ENCODE measurements around the gene PHACTR4.
A peak's percentile ranks its signal among the peaks of the same experiment; 100 is the strongest.

Gene PHACTR4

DNA sequence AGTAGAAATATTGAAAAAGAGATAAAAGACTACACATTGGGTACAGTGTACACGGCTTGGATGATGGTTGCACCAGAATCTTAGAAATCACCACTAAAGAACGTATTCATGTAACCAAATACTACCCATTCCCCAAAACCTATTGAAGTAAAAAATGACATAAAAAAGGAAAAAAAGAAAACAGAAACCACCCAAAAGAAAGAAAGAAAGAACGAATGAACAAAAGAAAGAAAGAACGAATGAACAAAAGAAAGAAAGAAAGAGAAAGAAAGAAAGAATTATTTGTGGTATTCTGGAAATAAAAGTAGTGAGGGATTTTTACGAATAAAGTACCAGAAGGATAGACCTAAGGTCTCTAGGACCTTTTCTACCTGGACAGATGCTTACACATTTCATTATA is 42.1 kb downstream of the PHACTR4 start:
- Histone ChIP-seq H3K36me3 (ENCODE audit: control insufficient read depth, insufficient read depth, low read length, severe bottlenecking) (peaks cover 4% of the 10 kb centered on the region), H3K9ac (ENCODE audit: low read length) (no peak overlapping the region), H3K27me3 (replicated peaks; ENCODE audit: control insufficient read depth, insufficient read depth, low read length) (no peaks in the 10 kb centered on the region), H3K4me1 (ENCODE audit: control insufficient read depth, insufficient read depth, low read length) (no peaks in the 10 kb centered on the region), H3K4me3 (ENCODE audit: low read length) (no peak overlapping the region), H3K9me3 (ENCODE audit: control insufficient read depth, low read length) (no peaks in the 10 kb centered on the region)
- DNase-seq (ENCODE audit: low read depth): no peak

DNA sequence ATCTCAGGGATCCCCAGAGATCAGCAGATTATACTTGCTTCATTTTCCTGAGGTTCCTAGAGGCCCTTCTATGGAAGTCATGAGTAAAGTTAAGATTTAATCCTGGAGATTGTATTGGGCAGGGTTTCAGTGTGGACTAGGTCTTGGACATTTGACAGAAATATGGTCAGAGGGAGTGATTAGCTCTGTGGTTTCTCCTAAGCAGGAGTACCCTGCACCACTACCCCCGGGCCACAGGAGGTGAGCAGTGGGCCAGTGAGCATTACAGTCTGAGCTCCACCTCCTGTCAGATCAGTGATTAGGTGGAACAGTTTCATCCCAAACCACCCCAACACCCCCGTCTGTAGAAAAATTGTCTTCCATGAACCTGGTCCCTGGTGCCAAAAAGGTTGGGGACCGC is 43.2 kb downstream of the PHACTR4 start:
- H3K9ac ChIP-seq (ENCODE audit: low read length): no peak overlapping the region
- no peaks in the 10 kb centered on the region for H3K9me3 ChIP-seq (ENCODE audit: control insufficient read depth, low read length)
- DNase-seq (ENCODE audit: low read depth): peak; percentile 26
- H3K4me3 ChIP-seq (ENCODE audit: low read length): no peak overlapping the region
- H3K27me3 ChIP-seq (replicated peaks; ENCODE audit: control insufficient read depth, insufficient read depth, low read length): no peaks in the 10 kb centered on the region
- peaks cover 10% of the 10 kb centered on the region for H3K4me1 ChIP-seq (ENCODE audit: control insufficient read depth, insufficient read depth, low read length)
- H3K36me3 ChIP-seq (ENCODE audit: control insufficient read depth, insufficient read depth, low read length, severe bottlenecking): peaks cover 4% of the 10 kb centered on the region

DNA sequence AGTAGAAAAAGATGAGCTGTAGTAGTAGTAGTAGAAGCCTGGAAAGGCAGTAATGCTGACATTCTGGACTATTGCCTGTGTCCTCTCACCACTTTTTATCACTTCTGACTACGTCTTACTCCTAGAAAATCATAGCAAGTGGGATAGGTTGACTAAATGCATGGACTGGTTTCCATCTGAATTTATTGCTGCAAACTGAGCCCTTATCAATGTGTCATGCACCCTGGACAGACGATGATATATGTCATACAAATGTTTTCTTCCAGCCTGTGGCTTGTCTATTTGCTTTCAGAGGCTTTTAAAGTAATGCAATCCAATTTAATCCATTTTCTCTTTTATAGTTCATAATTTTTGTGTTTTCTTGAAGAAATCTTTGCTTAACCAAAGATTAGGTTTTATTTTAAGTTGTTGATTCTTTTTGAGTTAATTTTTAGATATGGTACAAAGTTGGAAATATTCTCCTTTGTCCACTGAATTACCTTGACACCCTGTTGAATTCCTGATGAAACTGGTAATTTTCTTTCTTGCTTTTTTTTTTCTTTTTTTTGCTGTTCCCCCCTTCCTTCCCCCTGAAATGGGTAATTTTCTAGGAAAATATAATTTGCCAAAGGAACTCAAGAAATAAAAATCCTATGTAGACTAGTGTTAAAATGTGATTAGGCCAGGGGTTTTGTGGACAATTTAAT is 47.1 kb downstream of the PHACTR4 start:
- Histone ChIP-seq H3K4me1 (ENCODE audit: control insufficient read depth, insufficient read depth, low read length) (peaks cover 10% of the 10 kb centered on the region), H3K27me3 (replicated peaks; ENCODE audit: control insufficient read depth, insufficient read depth, low read length) (no peaks in the 10 kb centered on the region), H3K9ac (ENCODE audit: low read length) (no peak overlapping the region), H3K4me3 (ENCODE audit: low read length) (no peak overlapping the region), H3K9me3 (ENCODE audit: control insufficient read depth, low read length) (no peaks in the 10 kb centered on the region), H3K36me3 (ENCODE audit: control insufficient read depth, insufficient read depth, low read length, severe bottlenecking) (no peaks in the 10 kb centered on the region)
- no peak for DNase-seq (ENCODE audit: low read depth)

DNA sequence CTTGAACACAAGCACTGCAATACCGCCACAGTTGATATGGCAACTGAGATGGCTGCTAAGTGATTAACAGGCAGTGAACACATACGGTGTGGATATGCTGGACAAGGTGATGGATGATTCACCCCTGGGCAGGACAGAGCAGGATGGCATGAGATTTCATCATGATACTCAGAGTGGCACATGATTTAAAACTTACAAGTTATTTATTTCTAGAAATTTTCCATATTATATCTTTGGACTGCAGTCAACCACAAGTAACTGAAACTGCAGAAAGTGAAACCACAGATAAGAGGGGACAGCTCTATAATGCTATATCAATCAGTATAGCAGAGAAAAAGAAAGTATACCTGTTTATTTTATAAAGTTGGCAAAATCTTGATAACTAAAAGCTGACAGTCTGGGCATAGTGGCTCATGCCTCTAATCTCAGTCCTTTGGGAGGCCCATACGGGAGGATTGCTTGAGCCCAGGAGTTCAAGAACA is 47.9 kb downstream of the PHACTR4 start:
- peak overlapping the region; percentile 42 for H3K4me3 ChIP-seq (ENCODE audit: low read length)
- H3K9ac ChIP-seq (ENCODE audit: low read length): peak overlapping the region; percentile 27
- DNase-seq (ENCODE audit: low read depth): peak; percentile 87
- peaks cover 10% of the 10 kb centered on the region for H3K4me1 ChIP-seq (ENCODE audit: control insufficient read depth, insufficient read depth, low read length)
- H3K9me3 ChIP-seq (ENCODE audit: control insufficient read depth, low read length): no peaks in the 10 kb centered on the region
- H3K36me3 ChIP-seq (ENCODE audit: control insufficient read depth, insufficient read depth, low read length, severe bottlenecking): no peaks in the 10 kb centered on the region
- H3K27me3 ChIP-seq (replicated peaks; ENCODE audit: control insufficient read depth, insufficient read depth, low read length): no peaks in the 10 kb centered on the region

DNA sequence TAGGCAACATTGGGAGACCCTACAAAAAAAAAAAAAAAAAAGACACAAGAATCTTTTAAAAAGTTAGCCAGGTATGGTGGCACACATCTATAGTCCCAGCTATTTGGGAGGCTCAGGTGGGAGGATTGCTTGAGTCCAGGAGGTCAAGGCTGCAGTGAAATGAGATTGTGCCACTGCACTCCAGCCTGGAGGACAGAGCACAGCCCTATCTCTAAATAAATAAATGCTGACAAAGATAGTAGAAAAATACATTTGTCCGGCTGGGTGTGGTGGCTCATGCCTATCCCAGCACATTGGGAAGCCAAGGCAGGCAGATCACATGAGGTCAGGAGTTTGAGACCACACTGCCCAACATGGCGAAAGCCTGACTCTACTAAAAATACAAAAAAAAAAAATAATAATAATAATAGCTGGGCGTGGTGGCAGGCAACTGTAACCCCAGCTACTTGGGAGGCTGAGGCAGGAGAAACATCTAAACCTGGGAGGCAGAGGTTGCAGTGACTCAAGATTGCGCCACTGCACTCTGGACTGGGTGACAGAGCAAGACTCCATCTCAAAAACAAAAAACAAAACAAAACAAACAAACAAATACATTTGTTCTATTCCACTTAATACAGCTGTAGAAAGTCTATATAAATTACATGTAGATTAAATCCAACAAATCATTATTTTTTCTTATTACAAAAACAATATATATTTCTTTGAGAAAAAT is 48.5 kb downstream of the PHACTR4 start:
- Histone ChIP-seq H3K4me1 (ENCODE audit: control insufficient read depth, insufficient read depth, low read length) (peaks cover 10% of the 10 kb centered on the region), H3K36me3 (ENCODE audit: control insufficient read depth, insufficient read depth, low read length, severe bottlenecking) (no peaks in the 10 kb centered on the region), H3K9ac (ENCODE audit: low read length) (no peak overlapping the region), H3K27me3 (replicated peaks; ENCODE audit: control insufficient read depth, insufficient read depth, low read length) (no peaks in the 10 kb centered on the region), H3K9me3 (ENCODE audit: control insufficient read depth, low read length) (no peaks in the 10 kb centered on the region), H3K4me3 (ENCODE audit: low read length) (no peak overlapping the region)
- DNase-seq (ENCODE audit: low read depth): no peak

DNA sequence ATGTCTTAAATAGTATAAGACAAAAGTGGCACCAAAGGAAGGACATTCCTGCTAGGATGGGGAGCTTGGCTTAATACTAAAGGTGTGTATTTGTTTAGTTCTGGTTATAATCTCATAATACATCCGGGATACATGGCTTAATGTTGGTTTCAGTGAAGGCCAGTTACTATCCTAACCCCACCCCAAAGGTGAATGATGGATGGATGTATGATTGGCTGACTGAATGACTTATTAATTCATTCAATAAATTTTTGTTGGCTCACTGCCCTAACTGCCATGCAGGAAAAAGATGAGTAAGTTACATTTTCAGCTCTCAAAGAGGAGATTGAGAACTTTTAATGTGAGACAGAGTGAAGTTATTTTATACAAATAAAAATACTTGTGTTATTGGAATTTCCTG is 52.2 kb downstream of the PHACTR4 start:
- no peak for DNase-seq (ENCODE audit: low read depth)
- H3K4me3 ChIP-seq (ENCODE audit: low read length): no peak overlapping the region
- no peaks in the 10 kb centered on the region for H3K36me3 ChIP-seq (ENCODE audit: control insufficient read depth, insufficient read depth, low read length, severe bottlenecking)
- no peak overlapping the region for H3K9ac ChIP-seq (ENCODE audit: low read length)
- H3K4me1 ChIP-seq (ENCODE audit: control insufficient read depth, insufficient read depth, low read length): peaks cover 13% of the 10 kb centered on the region
- H3K9me3 ChIP-seq (ENCODE audit: control insufficient read depth, low read length): no peaks in the 10 kb centered on the region
- no peaks in the 10 kb centered on the region for H3K27me3 ChIP-seq (replicated peaks; ENCODE audit: control insufficient read depth, insufficient read depth, low read length)

DNA sequence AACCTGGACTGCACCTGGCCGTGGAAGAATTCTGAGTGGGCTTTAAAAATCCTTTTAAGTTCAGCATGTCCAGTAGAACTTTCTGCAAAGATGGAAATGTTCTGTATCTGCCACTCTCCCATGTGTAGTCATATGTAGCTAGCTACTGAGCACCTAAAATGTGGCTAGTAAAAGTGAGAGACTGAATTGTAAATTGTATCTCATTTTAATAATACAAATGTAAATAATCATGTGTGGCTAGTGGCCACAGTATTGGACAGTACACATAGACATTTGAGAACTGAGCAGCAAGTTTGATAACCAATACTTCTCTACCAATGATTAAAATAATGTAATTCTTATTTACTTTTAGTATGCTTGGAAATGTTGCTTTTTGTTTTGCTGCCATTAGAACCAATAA is 57.3 kb downstream of the PHACTR4 start:
- H3K9ac ChIP-seq (ENCODE audit: low read length): no peak overlapping the region
- no peak overlapping the region for H3K4me3 ChIP-seq (ENCODE audit: low read length)
- H3K36me3 ChIP-seq (ENCODE audit: control insufficient read depth, insufficient read depth, low read length, severe bottlenecking): no peaks in the 10 kb centered on the region
- no peak for DNase-seq (ENCODE audit: low read depth)
- H3K4me1 ChIP-seq (ENCODE audit: control insufficient read depth, insufficient read depth, low read length): peaks cover 3% of the 10 kb centered on the region
- H3K27me3 ChIP-seq (replicated peaks; ENCODE audit: control insufficient read depth, insufficient read depth, low read length): no peaks in the 10 kb centered on the region
- H3K9me3 ChIP-seq (ENCODE audit: control insufficient read depth, low read length): no peaks in the 10 kb centered on the region

DNA sequence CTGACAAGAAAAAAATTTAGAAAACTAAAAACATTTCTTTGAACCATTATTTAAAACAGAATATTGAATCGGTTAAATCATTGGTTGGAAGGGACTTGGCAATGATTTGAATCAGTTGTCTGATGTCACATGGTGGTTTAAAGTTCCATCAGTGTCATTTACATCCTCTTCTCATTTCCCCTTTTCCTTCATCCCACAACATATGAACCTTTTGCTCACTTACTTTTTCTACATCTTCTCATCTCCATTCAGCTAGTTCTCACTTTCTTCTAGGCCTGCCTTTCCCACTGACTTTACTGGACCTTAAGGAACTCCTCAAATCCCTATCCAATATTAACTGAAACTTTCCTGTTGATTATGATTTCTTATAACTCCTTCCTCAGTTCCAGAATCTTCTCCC is 58.5 kb downstream of the PHACTR4 start:
- peaks cover 3% of the 10 kb centered on the region for H3K4me1 ChIP-seq (ENCODE audit: control insufficient read depth, insufficient read depth, low read length)
- H3K27me3 ChIP-seq (replicated peaks; ENCODE audit: control insufficient read depth, insufficient read depth, low read length): no peaks in the 10 kb centered on the region
- no peak overlapping the region for H3K4me3 ChIP-seq (ENCODE audit: low read length)
- H3K9me3 ChIP-seq (ENCODE audit: control insufficient read depth, low read length): no peaks in the 10 kb centered on the region
- H3K9ac ChIP-seq (ENCODE audit: low read length): no peak overlapping the region
- H3K36me3 ChIP-seq (ENCODE audit: control insufficient read depth, insufficient read depth, low read length, severe bottlenecking): no peaks in the 10 kb centered on the region
- no peak for DNase-seq (ENCODE audit: low read depth)

DNA sequence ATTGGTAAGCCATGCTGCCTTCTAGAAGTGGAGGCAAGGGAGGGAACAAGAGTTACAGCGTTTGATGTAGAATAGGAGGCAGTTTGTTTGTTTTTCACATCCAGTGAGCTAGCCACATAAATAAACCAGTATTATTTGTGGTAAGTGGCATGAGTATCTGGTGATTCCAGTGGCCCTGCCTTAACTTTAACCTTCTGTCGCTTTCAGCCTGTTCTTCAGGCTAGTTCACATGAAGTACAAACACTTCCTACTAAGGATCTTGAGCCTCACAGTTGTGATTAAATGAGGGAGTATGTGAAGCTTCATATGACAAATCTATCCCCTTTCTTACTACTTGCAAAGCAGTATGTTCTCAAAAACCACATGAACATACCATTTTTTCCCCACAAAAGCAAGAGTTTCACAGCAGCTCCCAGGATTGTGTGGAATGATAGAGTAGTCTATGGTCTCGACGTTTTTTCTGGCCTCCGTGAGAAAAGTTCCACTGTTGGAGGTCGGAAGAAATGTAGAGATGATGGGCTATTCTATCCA is 59.5 kb downstream of the PHACTR4 start:
- Histone ChIP-seq H3K9ac (ENCODE audit: low read length) (no peak overlapping the region), H3K36me3 (ENCODE audit: control insufficient read depth, insufficient read depth, low read length, severe bottlenecking) (no peaks in the 10 kb centered on the region), H3K4me1 (ENCODE audit: control insufficient read depth, insufficient read depth, low read length) (peaks cover 3% of the 10 kb centered on the region), H3K9me3 (ENCODE audit: control insufficient read depth, low read length) (no peaks in the 10 kb centered on the region), H3K4me3 (ENCODE audit: low read length) (no peak overlapping the region), H3K27me3 (replicated peaks; ENCODE audit: control insufficient read depth, insufficient read depth, low read length) (no peaks in the 10 kb centered on the region)
- no peak for DNase-seq (ENCODE audit: low read depth)

DNA sequence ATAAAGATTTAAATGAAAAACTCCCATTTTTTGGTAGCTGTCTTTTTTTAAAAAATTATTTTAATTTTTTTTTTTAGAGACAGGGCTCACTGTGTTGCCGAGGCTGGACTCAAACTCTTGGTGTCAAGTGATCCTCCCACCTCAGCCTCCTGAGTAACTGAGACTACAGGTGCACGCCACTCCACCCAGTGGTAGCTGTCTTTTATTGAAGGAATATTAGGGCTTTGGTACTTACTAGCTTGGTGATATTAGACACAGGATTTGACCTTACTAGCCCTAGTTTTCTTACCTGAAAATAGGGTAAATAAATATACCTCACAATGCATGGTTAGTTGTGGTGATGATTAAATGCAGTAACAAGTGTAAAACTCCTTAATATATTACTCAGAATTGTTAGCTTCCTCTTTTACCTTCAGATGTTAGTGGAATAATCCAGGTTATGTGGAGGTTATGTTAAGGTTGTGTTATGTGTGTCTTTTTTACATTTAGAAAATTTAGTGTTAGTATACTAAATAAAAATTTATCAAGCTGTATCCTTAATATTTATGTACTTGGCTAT is 66.8 kb downstream of the PHACTR4 start:
- Histone ChIP-seq H3K27me3 (replicated peaks; ENCODE audit: control insufficient read depth, insufficient read depth, low read length) (no peaks in the 10 kb centered on the region), H3K36me3 (ENCODE audit: control insufficient read depth, insufficient read depth, low read length, severe bottlenecking) (no peaks in the 10 kb centered on the region), H3K4me3 (ENCODE audit: low read length) (no peak overlapping the region), H3K9ac (ENCODE audit: low read length) (peak overlapping the region; percentile 81), H3K9me3 (ENCODE audit: control insufficient read depth, low read length) (no peaks in the 10 kb centered on the region), H3K4me1 (ENCODE audit: control insufficient read depth, insufficient read depth, low read length) (peaks cover 26% of the 10 kb centered on the region)
- no peak for DNase-seq (ENCODE audit: low read depth)

DNA sequence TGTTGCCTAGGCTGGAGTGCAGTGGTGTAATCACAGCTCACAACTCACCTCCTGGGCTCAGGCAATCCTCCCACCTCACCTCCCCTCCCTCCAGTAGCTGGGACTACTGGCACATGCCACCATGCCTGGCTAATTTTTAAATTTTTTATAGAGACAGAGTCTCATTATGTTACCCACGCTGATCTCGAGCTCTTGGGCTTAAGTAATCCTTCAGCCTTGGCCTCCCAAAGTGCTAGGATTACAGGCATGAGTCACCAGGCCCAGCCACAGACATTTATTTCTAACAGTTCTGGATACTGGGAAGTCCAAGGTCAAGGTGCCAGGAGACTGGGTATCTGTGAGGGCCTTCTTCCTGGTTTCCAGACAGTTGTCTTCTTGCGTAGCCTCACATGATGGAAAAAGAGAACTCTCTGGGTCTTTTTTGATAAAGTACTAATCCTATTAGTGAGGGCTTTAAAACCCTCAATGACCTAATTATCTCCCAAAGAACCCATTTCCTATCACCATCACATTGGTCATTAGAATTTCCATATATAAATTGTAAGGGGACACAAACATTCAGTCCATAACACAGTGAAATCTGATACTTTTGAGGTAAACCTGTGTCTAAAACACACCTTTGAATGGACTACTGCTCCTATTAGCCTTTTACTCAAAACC is 67.9 kb downstream of the PHACTR4 start:
- DNase-seq (ENCODE audit: low read depth): peak; percentile 74
- H3K9me3 ChIP-seq (ENCODE audit: control insufficient read depth, low read length): no peaks in the 10 kb centered on the region
- peak overlapping the region; percentile 78 for H3K4me3 ChIP-seq (ENCODE audit: low read length)
- no peaks in the 10 kb centered on the region for H3K27me3 ChIP-seq (replicated peaks; ENCODE audit: control insufficient read depth, insufficient read depth, low read length)
- H3K4me1 ChIP-seq (ENCODE audit: control insufficient read depth, insufficient read depth, low read length): peaks cover 29% of the 10 kb centered on the region
- no peaks in the 10 kb centered on the region for H3K36me3 ChIP-seq (ENCODE audit: control insufficient read depth, insufficient read depth, low read length, severe bottlenecking)
- H3K9ac ChIP-seq (ENCODE audit: low read length): peak overlapping the region; percentile 81

Measured in adipocyte (in vitro differentiated cells).